Effector memory CD4-positive, alpha-beta T cell (primary cell): ENCODE measurements around the gene SIK3.

ENCODE experiments used
- DNase-seq, 3 donors: peaks; one replicate each; pipeline ENCODE4 v3.0.0-alpha.2; 2020
- H3K27ac ChIP-seq: 2 replicates; pipeline ENCODE4 v1.7.0; 2013; ENCODE audit warnings: mild to moderate bottlenecking, low read length, moderate library complexity; ENCODE audit not compliant: insufficient read depth, poor library complexity, severe bottlenecking
- H3K27me3 ChIP-seq: replicated peaks from 2 replicates; pipeline ENCODE4 v1.7.0; 2013; ENCODE audit warnings: mild to moderate bottlenecking, low read length; ENCODE audit not compliant: insufficient read depth, control insufficient read depth, poor library complexity, severe bottlenecking
- H3K36me3 ChIP-seq: 2 replicates; pipeline ENCODE4 v1.7.0; 2013; ENCODE audit warnings: mild to moderate bottlenecking, low read length, moderate library complexity; ENCODE audit not compliant: control insufficient read depth, insufficient read depth
- H3K4me1 ChIP-seq: 2 replicates; pipeline ENCODE4 v1.7.0; 2013; ENCODE audit warnings: low read length, mild to moderate bottlenecking; ENCODE audit not compliant: control insufficient read depth, insufficient read depth, poor library complexity, severe bottlenecking
- H3K4me3 ChIP-seq: 2 replicates; pipeline ENCODE4 v1.7.0; 2013; ENCODE audit warnings: low read length, low read depth, mild to moderate bottlenecking; ENCODE audit not compliant: insufficient read depth, poor library complexity, severe bottlenecking
- H3K9me3 ChIP-seq: 2 replicates; pipeline ENCODE4 v1.7.0; 2013; ENCODE audit warnings: mild to moderate bottlenecking, low read length, moderate library complexity; ENCODE audit not compliant: control insufficient read depth

SIK3 gene

GRCh38 chr11:117092951-117093590, 5.2 kb downstream of the SIK3 start:
- DNase-seq, result no peak
- H3K4me1 ChIP-seq, result peaks cover 28% of the 10 kb centered on the region
- H3K9me3 ChIP-seq, result no peaks in the 10 kb centered on the region
- H3K36me3 ChIP-seq, result no peaks in the 10 kb centered on the region
- H3K27me3 ChIP-seq, result no peaks in the 10 kb centered on the region
- H3K4me3 ChIP-seq, result no peak overlapping the region
- H3K27ac ChIP-seq, result no peak overlapping the region

GRCh38 chr11:117091753-117092477, 6.3 kb downstream of the SIK3 start:
- no peaks in the 10 kb centered on the region for H3K36me3 ChIP-seq
- H3K27me3 ChIP-seq, result no peaks in the 10 kb centered on the region
- DNase-seq, result no peak
- no peak overlapping the region for H3K27ac ChIP-seq
- H3K9me3 ChIP-seq, result no peaks in the 10 kb centered on the region
- no peak overlapping the region for H3K4me3 ChIP-seq
- peaks cover 35% of the 10 kb centered on the region for H3K4me1 ChIP-seq

GRCh38 chr11:117090111-117090706, 8.0 kb downstream of the SIK3 start:
- Histone ChIP-seq H3K9me3 (no peaks in the 10 kb centered on the region), H3K27me3 (no peaks in the 10 kb centered on the region), H3K27ac (no peak overlapping the region), H3K4me3 (no peak overlapping the region), H3K36me3 (no peaks in the 10 kb centered on the region), H3K4me1 (peaks cover 23% of the 10 kb centered on the region)
- DNase-seq, result no peak

- no peak overlapping the region for H3K4me3 ChIP-seq
- no peak overlapping the region for H3K27ac ChIP-seq
- no peaks in the 10 kb centered on the region for H3K9me3 ChIP-seq
- no peaks in the 10 kb centered on the region for H3K27me3 ChIP-seq
- peaks cover 20% of the 10 kb centered on the region for H3K4me1 ChIP-seq
- DNase-seq, result no peak
- no peaks in the 10 kb centered on the region for H3K36me3 ChIP-seq
These were observed 8.5 kb downstream of the SIK3 start for GRCh38 chr11:117089685-117090084.

- H3K27ac ChIP-seq, result no peak overlapping the region
- peaks cover 10% of the 10 kb centered on the region for H3K4me1 ChIP-seq
- H3K36me3 ChIP-seq, result no peaks in the 10 kb centered on the region
- no peak for DNase-seq
- H3K4me3 ChIP-seq, result no peak overlapping the region
- H3K9me3 ChIP-seq, result no peaks in the 10 kb centered on the region
- H3K27me3 ChIP-seq, result no peaks in the 10 kb centered on the region
These were observed 10.8 kb downstream of the SIK3 start for GRCh38 chr11:117087446-117087845.

- no peaks in the 10 kb centered on the region for H3K27me3 ChIP-seq
- no peak overlapping the region for H3K4me3 ChIP-seq
- no peak for DNase-seq
- H3K36me3 ChIP-seq, result no peaks in the 10 kb centered on the region
- H3K27ac ChIP-seq, result no peak overlapping the region
- no peaks in the 10 kb centered on the region for H3K9me3 ChIP-seq
- H3K4me1 ChIP-seq, result peaks cover 10% of the 10 kb centered on the region
These were observed 13.2 kb downstream of the SIK3 start for GRCh38 chr11:117084992-117085391.

- DNase-seq, result no peak
- H3K36me3 ChIP-seq, result no peaks in the 10 kb centered on the region
- H3K27me3 ChIP-seq, result no peaks in the 10 kb centered on the region
- H3K4me1 ChIP-seq, result peaks cover 8% of the 10 kb centered on the region
- no peak overlapping the region for H3K4me3 ChIP-seq
- H3K9me3 ChIP-seq, result no peaks in the 10 kb centered on the region
- H3K27ac ChIP-seq, result no peak overlapping the region
These were observed 15.0 kb downstream of the SIK3 start for GRCh38 chr11:117083011-117083935.

- H3K4me1 ChIP-seq, result peaks cover 13% of the 10 kb centered on the region
- no peaks in the 10 kb centered on the region for H3K36me3 ChIP-seq
- H3K4me3 ChIP-seq, result no peak overlapping the region
- H3K27ac ChIP-seq, result no peak overlapping the region
- no peak for DNase-seq
- H3K27me3 ChIP-seq, result no peaks in the 10 kb centered on the region
- H3K9me3 ChIP-seq, result no peaks in the 10 kb centered on the region
These were observed 16.3 kb downstream of the SIK3 start for GRCh38 chr11:117081908-117082307.

- no peaks in the 10 kb centered on the region for H3K27me3 ChIP-seq
- H3K36me3 ChIP-seq, result no peaks in the 10 kb centered on the region
- H3K4me1 ChIP-seq, result peaks cover 14% of the 10 kb centered on the region
- H3K4me3 ChIP-seq, result no peak overlapping the region
- no peak for DNase-seq
- no peak overlapping the region for H3K27ac ChIP-seq
- no peaks in the 10 kb centered on the region for H3K9me3 ChIP-seq
These were observed 17.9 kb downstream of the SIK3 start for GRCh38 chr11:117080370-117080769.
